Activated T-cell treated with anti-CD3 and anti-CD28 coated beads, Interleukin-2, amount 50 U/mL, for 72 hours (primary cell): Measurements from ENCODE around the gene NLGN4X. TPM values are rescaled to one million over a fixed set of nuclear protein-coding genes. Genes with fewer than 3 reads are reported as not detected.

Experiments
- ATAC-seq, 2 donors: fragments of 150-1000 bp; cut with Tn5 transposase; replicated peaks in 1 of 2; 2 replicates each; pipeline ENCODE4 v1.10.0; 2021; ENCODE audit warnings: moderate library complexity in 2 of 2, mild to moderate bottlenecking in 1 of 2
- DNase-seq, 2 donors: peaks; one replicate each; pipeline ENCODE4 v3.0.0; 2021 to 2022; ENCODE audit warnings: mixed read lengths in 1 of 2
- H3K27ac Mint-ChIP-seq: one replicate; pipeline ENCODE4 v1.8.0; 2022; ENCODE audit warnings: mild to moderate bottlenecking, moderate library complexity, mixed read lengths
- H3K27me3 Mint-ChIP-seq: one replicate; pipeline ENCODE4 v1.8.0; 2022; ENCODE audit warnings: low read depth, mixed read lengths
- H3K36me3 Mint-ChIP-seq, 2 donors: one replicate each; pipeline ENCODE4 v1.8.0; 2022; ENCODE audit warnings: mixed read lengths in 2 of 2, mild to moderate bottlenecking in 1 of 2; ENCODE audit not compliant: insufficient read depth in 2 of 2
- H3K4me1 Mint-ChIP-seq: one replicate; pipeline ENCODE4 v1.8.0; 2022; ENCODE audit warnings: low read depth, mixed read lengths
- H3K4me3 Mint-ChIP-seq, 2 donors: one replicate each; pipeline ENCODE4 v1.8.0; 2022; ENCODE audit warnings: mild to moderate bottlenecking in 2 of 2, mixed read lengths in 2 of 2, moderate library complexity in 2 of 2
- H3K9me3 Mint-ChIP-seq, 2 donors: one replicate each; pipeline ENCODE4 v1.8.0; 2022; ENCODE audit warnings: mixed read lengths in 2 of 2
- total RNA-seq, 2 donors: library from RNA; stranded (reverse); gene quantifications; one replicate each; pipeline ENCODE4 v1.2.3, GENCODE V29; 2022

NLGN4X gene
- total RNA-seq, 2 donors from 2014 or later, result 0.31 TPM; not detected in 1

- Mint-ChIP-seq H3K36me3 (peaks cover 0 to 1% of the 10 kb centered on the region in 2 donors), H3K27me3 (no peaks in the 10 kb centered on the region), H3K4me1 (no peaks in the 10 kb centered on the region), H3K4me3 (no peak overlapping the region), H3K9me3 (peaks cover 3 to 4% of the 10 kb centered on the region in 2 donors), H3K27ac (no peak overlapping the region)
- DNase-seq, result no peak
- no peak for ATAC-seq
Measured at GRCh38 chrX:5869786-5870185, 358.9 kb downstream of the NLGN4X start.

- H3K9me3 Mint-ChIP-seq, result peaks cover 4 to 6% of the 10 kb centered on the region in 2 donors
- no peak for ATAC-seq
- no peaks in the 10 kb centered on the region for H3K4me1 Mint-ChIP-seq
- peaks cover 0 to 1% of the 10 kb centered on the region in 2 donors for H3K36me3 Mint-ChIP-seq
- no peak overlapping the region for H3K4me3 Mint-ChIP-seq
- DNase-seq, result no peak
- H3K27me3 Mint-ChIP-seq, result no peaks in the 10 kb centered on the region
- H3K27ac Mint-ChIP-seq, result no peak overlapping the region
Measured at GRCh38 chrX:5867778-5868177, 360.9 kb downstream of the NLGN4X start.

- Mint-ChIP-seq H3K4me3 (no peak overlapping the region), H3K27me3 (no peaks in the 10 kb centered on the region), H3K9me3 (no peaks in the 10 kb centered on the region), H3K27ac (no peak overlapping the region), H3K4me1 (no peaks in the 10 kb centered on the region), H3K36me3 (no peaks in the 10 kb centered on the region)
- DNase-seq, result no peak
- no peak for ATAC-seq
Measured at GRCh38 chrX:5857232-5857631, 371.4 kb downstream of the NLGN4X start.

- Mint-ChIP-seq H3K27ac (no peak overlapping the region), H3K4me1 (no peaks in the 10 kb centered on the region), H3K4me3 (no peak overlapping the region), H3K36me3 (no peaks in the 10 kb centered on the region), H3K9me3 (peaks cover 1 to 2% of the 10 kb centered on the region in 2 donors), H3K27me3 (no peaks in the 10 kb centered on the region)
- ATAC-seq (no peak), DNase-seq (no peak)
Measured at GRCh38 chrX:5852941-5853340, 375.7 kb downstream of the NLGN4X start.

- H3K36me3 Mint-ChIP-seq, result no peaks in the 10 kb centered on the region
- no peaks in the 10 kb centered on the region for H3K4me1 Mint-ChIP-seq
Measured at GRCh38 chrX:5842601-5843000, 386.1 kb downstream of the NLGN4X start.

More at GRCh38 chrX:5842601-5843000, 386.1 kb downstream of the NLGN4X start:
- ATAC-seq (no peak), DNase-seq (no peak)
- Mint-ChIP-seq H3K9me3 (peaks cover 0 to 2% of the 10 kb centered on the region in 2 donors), H3K27me3 (no peaks in the 10 kb centered on the region), H3K27ac (no peak overlapping the region), H3K4me3 (no peak overlapping the region)
